Right ventricle myocardium inferior (tissue), 1 donor: ENCODE measurements around the gene ZFYVE28. TPM values are rescaled to one million over a fixed set of nuclear protein-coding genes. Genes with fewer than 3 reads are reported as not detected.

Experiments used
- ATAC-seq: fragments of 200-7000 bp; cut with Tn5 transposase; one replicate; pipeline ENCODE4 v1.9.1; 2020; ENCODE audit warnings: mild to moderate bottlenecking, moderate library complexity
- DNase-seq: peaks from one replicate; pipeline ENCODE4 v3.0.0; 2021; ENCODE audit errors: missing footprints
- intact Hi-C: fragments of 100-400 bp; cut with DNase I; formaldehyde crosslinking; loops from one replicate; pipeline ENCODE4 v1.11.0; 2022
- total RNA-seq: library from RNA; stranded (reverse); fragmentation: NEBNext Ultra II Directional; extraction: Animal tissue kit (Norgen Biotek cat#: 25700); gene quantifications from one replicate; pipeline ENCODE4 v1.2.1, GENCODE V29; 2021
- donor health status: DM: no; HTN: yes; CAD: no; lungs with severe emphysema.

ZFYVE28 gene
- total RNA-seq, 1 donor from 2014 or later, result 6.5 TPM

GRCh38 chr4:2291705-2292645 is 126.5 kb downstream of the ZFYVE28 start:
- ATAC-seq (no peak), DNase-seq (peak; percentile 65)
- intact Hi-C loops, result no loop called here

DNA sequence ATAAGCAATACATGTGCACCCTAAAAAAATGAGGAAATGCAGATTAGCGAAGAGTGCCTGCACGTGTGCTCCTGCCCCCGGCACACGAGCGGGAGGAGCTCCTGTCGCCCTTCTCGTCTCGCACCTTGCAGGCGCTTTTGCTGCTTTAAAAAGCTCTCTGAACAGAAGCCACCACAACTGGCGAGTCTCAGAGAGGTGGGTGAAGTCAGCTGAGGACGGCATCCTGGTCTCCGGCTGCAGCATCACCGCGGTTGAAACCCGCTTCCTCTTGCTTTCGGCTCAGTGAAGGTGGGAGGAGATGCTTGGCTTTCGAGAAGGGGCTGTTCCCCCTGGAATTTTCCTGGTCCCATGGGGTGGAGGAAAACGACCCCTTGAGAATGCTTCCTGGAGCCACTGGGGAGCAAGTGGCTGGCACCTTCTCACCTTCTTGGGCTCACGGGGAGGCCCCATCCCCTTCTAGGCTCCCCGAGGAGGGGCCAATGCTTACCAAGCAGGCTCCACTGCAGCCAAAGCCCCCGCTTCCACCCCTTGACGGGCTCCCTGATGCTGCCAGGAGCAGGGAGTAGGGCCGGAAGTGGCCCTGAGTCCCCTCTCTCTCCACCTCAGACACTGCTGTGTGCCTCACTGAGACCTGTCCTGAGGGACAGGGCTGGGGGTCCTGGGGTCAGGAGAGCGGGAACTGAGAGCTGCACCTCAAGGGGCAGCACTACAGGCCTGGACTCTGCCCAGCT is 127.3 kb downstream of the ZFYVE28 start:
- peak; percentile 53 for DNase-seq
- intact Hi-C loops, result no loop called here

GRCh38 chr4:2290488-2290887 is 128.0 kb downstream of the ZFYVE28 start:
- intact Hi-C loops, result no loop called here
- no peak for ATAC-seq
- peak; percentile 56 for DNase-seq

More for the DNA sequence above, 127.3 kb downstream of the ZFYVE28 start:
- no peak for ATAC-seq

DNA sequence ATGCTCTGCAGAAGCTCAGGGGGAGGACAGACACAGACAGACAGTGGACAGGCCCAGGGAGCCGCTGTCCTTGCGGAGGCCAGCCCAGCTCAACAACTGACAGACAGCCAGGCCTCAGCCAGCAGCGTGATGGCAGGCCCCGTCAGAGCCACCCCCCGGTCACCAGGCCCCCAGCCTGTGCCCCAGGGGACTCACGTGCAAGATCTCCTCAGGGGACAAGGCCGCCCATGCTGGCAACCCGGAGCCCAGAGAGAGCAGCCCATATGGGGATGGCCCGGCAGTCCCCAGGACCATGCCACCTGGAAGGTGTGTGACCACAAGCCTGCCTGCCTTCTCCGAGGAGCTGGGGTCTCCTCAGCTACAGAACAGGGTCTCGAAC is 128.5 kb downstream of the ZFYVE28 start:
- no peak for ATAC-seq
- peak; percentile 50 for DNase-seq
- intact Hi-C loops, result no loop called here

DNA sequence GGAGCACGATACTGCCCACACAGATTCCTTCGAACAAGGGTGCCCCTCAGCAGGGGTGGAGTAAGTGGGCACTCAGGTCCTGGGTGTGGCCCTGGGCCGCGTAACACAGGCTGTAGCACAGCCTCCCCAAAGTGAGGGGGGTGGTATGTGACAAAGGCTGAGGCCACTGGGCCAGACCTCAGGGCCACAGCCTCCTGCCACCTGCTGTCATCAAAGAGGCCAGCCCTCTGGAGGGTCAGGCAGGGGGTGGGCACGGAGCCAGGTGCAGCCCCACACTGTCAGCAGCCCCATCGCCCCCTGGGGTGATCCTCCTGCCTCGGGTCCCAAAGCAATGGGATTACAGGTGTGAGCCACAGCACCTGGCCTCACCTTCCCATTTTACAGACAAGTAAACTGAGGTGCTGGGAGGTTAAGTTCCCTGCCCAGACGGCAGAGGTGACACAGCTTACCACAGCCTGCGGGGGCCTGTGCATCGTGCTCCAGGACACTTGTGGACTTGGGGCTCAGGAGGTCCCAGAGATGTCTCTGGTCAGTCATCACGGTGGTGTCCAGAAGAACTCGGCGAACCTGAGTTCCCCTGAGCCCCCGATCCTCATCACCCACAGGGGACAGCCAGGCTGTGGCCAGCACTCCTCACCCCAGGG is 129.0 kb downstream of the ZFYVE28 start:
- intact Hi-C loops, result no loop called here
- no peak for DNase-seq
- no peak for ATAC-seq

GRCh38 chr4:2288051-2288541 is 130.3 kb downstream of the ZFYVE28 start:
- intact Hi-C loops, result no loop called here

DNA sequence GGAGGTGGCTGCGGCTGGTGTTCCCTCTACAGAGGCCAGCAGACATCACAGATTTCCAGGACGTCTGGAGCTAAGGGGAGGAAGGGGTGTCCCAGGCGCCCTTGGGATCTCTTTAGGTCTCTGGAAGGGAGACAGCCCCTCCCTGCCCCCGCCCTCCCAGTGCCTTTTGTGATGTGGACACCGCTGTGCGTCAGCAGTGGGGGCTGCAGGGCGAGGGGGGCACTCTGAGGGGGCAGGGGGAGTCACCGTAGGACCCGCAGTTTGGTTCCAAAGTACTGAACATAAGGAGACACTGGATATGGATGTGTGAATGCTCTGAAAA is 130.9 kb downstream of the ZFYVE28 start:
- DNase-seq (peak; percentile 51), ATAC-seq (no peak)
- intact Hi-C loops, result no loop called here

More at GRCh38 chr4:2288051-2288541, 130.3 kb downstream of the ZFYVE28 start:
- ATAC-seq (no peak), DNase-seq (peak; percentile 41)

DNA sequence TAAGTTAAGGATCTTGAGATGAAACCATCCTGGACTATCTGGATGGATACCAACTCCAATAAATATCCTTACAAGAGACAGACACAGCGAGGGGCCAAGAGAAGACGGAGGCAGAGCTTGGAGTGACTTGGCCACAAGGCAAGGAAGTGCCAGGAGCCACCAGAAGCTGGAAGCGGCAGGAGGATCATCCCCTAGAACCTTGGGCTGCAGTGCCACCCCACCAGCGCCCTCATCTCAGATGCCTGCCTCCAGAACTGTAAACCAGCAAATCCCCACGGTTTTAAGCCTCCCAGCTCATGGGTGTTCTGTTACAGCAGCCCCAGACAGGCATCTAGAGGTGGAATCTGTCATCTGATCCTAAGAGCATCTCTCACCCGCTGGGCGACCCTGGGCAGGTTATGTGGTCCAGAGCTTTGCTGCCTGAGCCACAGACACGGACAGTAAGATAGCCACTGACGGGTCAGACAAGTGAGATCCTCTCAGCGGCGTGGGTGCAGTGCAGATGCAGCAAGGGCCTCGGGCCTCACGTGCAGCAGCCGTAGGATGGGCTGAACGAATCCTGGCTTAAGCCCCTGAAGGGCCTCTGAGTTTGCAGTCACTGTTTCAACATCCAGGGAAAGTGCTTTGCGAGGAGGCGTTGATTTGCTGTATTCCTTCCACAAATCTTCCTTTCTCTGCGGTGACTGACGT is 131.4 kb downstream of the ZFYVE28 start:
- intact Hi-C loops, result no loop called here
- DNase-seq (peak; percentile 47), ATAC-seq (no peak)

DNA sequence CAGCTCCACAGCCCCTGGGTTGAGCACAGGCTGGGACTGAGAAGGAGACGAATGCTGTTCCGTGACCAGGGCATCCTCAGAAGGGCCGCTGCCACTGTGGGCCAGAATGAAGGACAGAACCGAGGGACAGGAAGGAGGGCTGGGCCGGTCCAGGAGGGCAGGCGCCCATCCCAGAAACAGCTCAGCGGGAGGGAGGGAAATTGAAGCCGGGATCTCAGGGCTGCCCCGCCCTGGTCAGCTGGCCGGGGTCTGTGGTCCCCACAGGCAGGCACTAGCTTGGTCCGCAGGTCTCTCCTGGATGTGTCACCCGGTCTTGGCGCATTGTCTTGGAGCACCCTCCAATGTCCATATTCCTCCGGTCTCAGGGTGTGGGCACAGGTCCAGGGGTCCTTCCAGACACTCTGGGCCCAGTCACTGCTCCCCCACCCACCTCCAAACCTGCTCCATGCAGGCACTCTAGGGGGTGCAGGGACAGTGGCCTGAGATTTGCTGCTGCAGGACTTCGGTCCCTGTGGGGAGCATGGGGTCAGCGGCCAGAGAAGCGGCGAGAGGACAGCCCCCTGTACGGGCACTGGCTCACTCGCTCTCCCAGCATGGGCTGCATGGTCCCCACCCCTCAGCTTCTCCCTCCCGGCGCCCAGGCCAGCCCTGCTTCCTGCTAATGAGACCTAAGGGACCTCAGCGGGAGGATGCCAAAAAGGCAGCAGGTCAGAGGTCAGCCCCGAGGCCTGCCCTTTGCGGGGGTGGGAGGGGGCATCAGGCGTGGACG is 132.6 kb downstream of the ZFYVE28 start:
- DNase-seq (peak; percentile 70), ATAC-seq (no peak)
- intact Hi-C loops, result no loop called here

DNA sequence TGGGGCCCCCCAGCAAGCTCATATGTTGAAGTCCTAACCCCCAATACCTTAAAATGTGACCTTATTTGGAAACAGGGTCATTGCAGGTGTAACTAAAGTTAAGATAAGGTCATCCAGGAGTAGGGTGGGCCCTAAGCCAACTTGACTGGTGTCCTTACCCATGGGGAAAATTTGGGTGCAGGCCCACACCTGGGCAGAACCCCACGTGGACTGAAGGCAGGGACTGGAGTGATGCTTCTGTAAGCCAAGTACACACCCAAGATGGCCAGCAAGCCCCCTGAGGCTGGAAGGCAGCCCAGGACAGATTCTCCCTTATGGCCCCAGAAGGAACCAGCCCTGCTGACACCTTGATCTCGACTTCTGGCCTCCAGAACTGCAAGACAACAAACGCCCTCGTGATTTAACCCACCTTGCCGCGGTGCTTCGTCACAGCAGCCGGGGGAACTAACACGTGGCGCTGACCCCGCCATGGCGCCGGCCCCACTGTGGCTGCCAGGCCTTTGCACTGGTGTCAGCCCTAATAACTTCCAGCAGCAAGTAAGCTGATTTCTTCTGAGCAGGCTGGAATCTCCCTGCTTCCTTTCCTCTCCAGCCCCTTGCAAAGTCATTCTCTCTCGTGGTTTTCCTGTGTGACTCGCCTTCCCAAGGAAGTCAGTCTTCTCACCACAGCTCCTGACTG is 133.4 kb downstream of the ZFYVE28 start:
- DNase-seq, result peak; percentile 50
- intact Hi-C loops, result no loop called here

DNA sequence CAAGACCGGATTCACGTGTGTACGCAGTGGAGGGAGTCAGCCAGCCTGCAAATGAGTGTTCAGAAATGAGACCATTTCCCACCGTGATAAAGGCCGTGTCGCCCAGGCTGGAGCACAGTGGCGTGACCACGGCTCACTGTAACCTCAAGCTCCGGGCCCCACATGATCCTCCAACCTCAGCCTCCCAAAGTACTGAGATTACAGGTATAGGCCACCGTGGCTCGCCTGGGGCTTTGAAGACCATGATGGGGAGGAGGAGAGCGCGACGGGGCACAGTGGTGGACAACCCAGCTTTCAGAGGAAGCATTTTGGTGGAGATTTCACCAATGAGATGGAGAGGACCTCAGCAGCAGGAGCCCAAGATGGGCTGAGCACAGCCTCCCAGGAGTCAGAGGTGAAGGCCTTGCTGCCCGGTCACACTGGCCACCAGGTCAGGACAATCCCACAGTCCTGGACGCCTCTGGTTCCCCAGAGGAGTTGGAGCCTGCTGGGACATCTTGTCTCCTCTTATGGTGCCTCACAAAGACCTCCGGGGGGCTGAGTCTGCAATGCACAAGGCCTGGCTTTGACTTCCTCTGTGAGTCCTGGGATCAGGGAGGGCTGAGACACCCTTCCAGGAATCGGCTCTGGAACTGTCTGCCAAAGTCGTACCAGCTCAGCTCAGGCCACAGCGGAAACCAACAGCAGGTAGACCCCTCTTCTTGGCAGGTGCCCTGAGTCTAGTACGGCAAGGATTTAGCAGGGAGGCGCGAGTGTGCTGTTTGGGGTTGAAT is 134.1 kb downstream of the ZFYVE28 start:
- no peak for ATAC-seq
- intact Hi-C loops, result no loop called here
- peak; percentile 60 for DNase-seq

More for the DNA sequence above, 133.4 kb downstream of the ZFYVE28 start:
- no peak for ATAC-seq

DNA sequence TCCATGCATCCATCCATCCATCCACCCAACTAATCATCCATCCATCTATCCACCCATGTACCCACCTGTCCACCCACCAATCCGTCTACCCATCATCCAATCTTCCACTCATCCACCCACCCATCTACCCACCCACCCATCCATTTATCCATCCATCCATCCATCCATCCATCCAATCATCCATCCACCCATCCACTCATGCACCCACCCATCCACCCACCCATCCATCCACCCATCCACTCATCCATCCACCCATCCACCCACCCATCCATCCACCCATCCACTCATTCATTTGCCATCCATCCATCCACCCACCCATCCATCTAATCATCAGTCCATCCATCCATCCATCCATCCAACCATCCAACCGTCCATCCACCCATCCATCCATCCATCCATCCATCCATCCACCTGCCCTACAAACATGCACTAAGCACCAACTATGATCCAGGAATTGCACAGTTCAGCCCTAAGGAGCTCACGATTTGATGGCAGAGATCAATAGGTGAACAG is 135.2 kb downstream of the ZFYVE28 start:
- DNase-seq, result no peak
- intact Hi-C loops, result no loop called here

GRCh38 chr4:2281575-2282343 is 136.7 kb downstream of the ZFYVE28 start:
- peak; percentile 23 for ATAC-seq
- peak; percentile 45 for DNase-seq
- intact Hi-C loops, result no loop called here

More for the DNA sequence above, 135.2 kb downstream of the ZFYVE28 start:
- no peak for ATAC-seq

DNA sequence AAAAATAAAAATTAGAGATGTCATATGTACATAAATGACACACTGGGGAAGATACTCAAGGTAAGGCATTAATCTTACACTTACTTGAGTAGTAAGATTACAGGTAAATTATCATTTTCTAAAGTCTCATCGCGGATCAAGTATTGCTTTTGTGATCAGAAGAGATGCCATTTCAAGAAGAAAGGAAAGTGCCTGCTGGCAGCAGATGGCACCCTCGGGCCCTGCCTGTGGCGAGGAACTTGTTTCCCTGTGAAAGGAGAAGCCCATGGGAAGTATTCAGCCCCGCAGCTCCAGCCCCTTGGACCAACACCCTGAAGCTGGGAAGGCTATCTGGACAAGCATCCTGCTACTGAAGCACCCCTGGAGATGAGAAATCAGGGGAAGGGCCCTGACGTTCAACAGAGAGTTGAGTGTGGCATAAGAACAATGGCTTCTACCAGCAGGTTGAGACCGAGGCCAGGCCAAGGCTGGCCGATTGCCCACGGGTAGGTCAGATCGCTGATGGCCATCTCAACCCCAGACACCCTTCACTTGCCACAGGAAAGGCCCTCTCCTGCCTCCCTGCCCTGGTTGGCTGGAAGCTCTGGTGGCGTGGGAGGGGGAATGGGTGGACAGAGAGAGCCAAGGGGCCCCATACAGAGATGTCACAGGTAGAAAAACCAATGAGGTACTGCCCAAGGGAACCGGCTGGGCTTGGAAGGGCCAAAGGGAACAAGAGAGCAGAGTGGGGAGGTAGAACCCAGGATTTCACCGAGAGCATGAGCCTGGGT is 137.7 kb downstream of the ZFYVE28 start:
- DNase-seq, result peak; percentile 63
- intact Hi-C loops, result no loop called here
- ATAC-seq, result no peak

- intact Hi-C loops, result no loop called here
These were observed 140.5 kb downstream of the ZFYVE28 start for GRCh38 chr4:2277956-2278355.

More at GRCh38 chr4:2277956-2278355, 140.5 kb downstream of the ZFYVE28 start:
- no peak for ATAC-seq
- no peak for DNase-seq
